Activated naive CD8-positive, alpha-beta T cell treated with anti-CD3 and anti-CD28 coated beads, Interleukin-2, amount 50 U/mL, for 24 hours (primary cell): ENCODE data around the gene MCL1.
A peak's percentile ranks its signal among the peaks of the same experiment; 100 is the strongest.
"Not testable (repeated sequence)": the region's sequence is repeated elsewhere in the genome, so short reads cannot be mapped to it uniquely, and the experiment has no call there.

Experiments used
- ATAC-seq: fragments of 150-1000 bp; cut with Tn5 transposase; one replicate; pipeline ENCODE4 v1.10.0; 2021
- DNase-seq: peaks from one replicate; pipeline ENCODE4 v3.0.0; 2021
- H3K27ac Mint-ChIP-seq: one replicate; pipeline ENCODE4 v1.8.0; 2021; ENCODE audit warnings: mild to moderate bottlenecking, mixed read lengths
- H3K27me3 Mint-ChIP-seq: one replicate; pipeline ENCODE4 v1.8.0; 2021; ENCODE audit warnings: mixed read lengths
- H3K36me3 Mint-ChIP-seq: one replicate; pipeline ENCODE4 v1.8.0; 2021; ENCODE audit warnings: low read depth, mixed read lengths
- H3K4me1 Mint-ChIP-seq: one replicate; pipeline ENCODE4 v1.8.0; 2021; ENCODE audit warnings: mixed read lengths
- H3K4me3 Mint-ChIP-seq: one replicate; pipeline ENCODE4 v1.8.0; 2021; ENCODE audit warnings: mild to moderate bottlenecking, moderate library complexity, mixed read lengths
- H3K9me3 Mint-ChIP-seq: one replicate; pipeline ENCODE4 v1.8.0; 2021; ENCODE audit warnings: mixed read lengths

The MCL1 gene

DNA sequence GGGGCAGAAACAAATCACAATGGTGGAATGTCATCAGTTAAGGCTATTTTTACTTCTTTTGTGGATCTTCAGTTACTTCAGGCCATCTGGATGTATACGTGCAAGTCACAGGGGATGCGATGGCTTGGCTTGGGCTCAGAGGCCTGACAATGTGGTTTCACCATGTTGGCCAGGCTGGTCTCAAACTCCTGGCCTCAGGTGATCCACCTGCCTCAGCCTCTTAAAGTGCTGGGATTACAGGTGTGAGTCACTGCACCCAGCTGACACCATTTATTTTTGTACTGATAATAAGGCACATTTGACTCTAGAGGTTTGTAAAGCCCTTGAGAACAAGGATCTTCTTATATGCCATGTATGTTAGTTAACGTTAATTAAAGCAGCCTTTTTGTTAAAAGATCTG, 1.6 kb upstream of the MCL1 start:
- peak overlapping the region; percentile 100 for H3K4me3 Mint-ChIP-seq

GRCh38 chr1:150579945-150580642, 684 bp upstream of the MCL1 start:
- DNase-seq (no peak), ATAC-seq (no peak)
- H3K4me3 Mint-ChIP-seq: peak overlapping the region; percentile 100
- H3K9me3 Mint-ChIP-seq: no peaks in the 10 kb centered on the region
- H3K4me1 Mint-ChIP-seq: peaks cover 30% of the 10 kb centered on the region
- peak overlapping the region; percentile 92 for H3K27ac Mint-ChIP-seq
- peaks cover 43% of the 10 kb centered on the region for H3K36me3 Mint-ChIP-seq
- H3K27me3 Mint-ChIP-seq: peaks cover 3% of the 10 kb centered on the region

More for the DNA sequence above, 1.6 kb upstream of the MCL1 start:
- ATAC-seq, H3K27me3 Mint-ChIP-seq, H3K9me3 Mint-ChIP-seq, DNase-seq: not testable (repeated sequence)
- H3K4me1 Mint-ChIP-seq: peaks cover 22% of the 10 kb centered on the region
- H3K27ac Mint-ChIP-seq: peak overlapping the region; percentile 92
- peaks cover 37% of the 10 kb centered on the region for H3K36me3 Mint-ChIP-seq

DNA sequence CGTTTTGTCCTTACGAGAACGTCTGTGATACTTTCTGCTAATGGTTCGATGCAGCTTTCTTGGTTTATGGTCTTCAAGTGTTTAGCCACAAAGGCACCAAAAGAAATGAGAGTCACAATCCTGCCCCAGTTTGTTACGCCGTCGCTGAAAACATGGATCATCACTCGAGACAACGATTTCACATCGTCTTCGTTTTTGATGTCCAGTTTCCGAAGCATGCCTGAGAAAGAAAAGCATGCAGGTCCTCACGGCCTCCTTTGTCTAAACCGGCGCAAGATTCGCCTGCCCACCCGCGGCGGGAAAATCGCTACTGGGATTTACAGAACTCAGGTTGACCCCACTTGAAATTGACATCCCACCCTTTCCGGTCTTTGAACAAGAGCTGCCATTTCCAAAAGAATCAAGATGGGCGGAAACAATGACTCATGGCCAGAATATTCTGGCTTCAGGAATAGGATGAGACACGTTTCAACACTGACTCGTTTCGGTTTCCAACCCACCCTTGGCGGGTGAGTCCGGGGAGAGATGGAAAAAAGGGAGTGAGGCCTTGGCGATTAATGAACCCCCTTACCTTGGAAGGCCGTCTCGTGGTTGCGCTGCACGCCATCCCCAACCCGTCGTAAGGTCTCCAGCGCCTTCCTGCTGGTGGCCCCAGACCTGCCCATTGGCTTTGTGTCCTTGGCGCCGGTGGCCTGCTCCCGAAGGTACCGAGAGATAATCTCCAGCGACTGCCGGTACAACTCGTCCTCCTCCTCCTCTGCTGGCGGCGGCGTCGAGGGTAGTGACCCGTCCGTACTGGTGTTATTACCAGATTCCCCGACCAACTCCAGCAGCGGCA, 919 bp downstream of the MCL1 start:
- ATAC-seq (peak; percentile 23), DNase-seq (peak; percentile 61)
- peak overlapping the region; percentile 99 for H3K27ac Mint-ChIP-seq
- peak overlapping the region; percentile 100 for H3K4me3 Mint-ChIP-seq
- H3K36me3 Mint-ChIP-seq: peaks cover 57% of the 10 kb centered on the region
- no peaks in the 10 kb centered on the region for H3K9me3 Mint-ChIP-seq
- peaks cover 44% of the 10 kb centered on the region for H3K4me1 Mint-ChIP-seq
- peaks cover 3% of the 10 kb centered on the region for H3K27me3 Mint-ChIP-seq

GRCh38 chr1:150577557-150578271, 1.7 kb downstream of the MCL1 start:
- H3K36me3 Mint-ChIP-seq: peaks cover 65% of the 10 kb centered on the region
- no peak for DNase-seq
- peak overlapping the region; percentile 99 for H3K27ac Mint-ChIP-seq
- peaks cover 51% of the 10 kb centered on the region for H3K4me1 Mint-ChIP-seq
- peak overlapping the region; percentile 100 for H3K4me3 Mint-ChIP-seq
- H3K9me3 Mint-ChIP-seq: no peaks in the 10 kb centered on the region
- ATAC-seq: no peak
- peaks cover 3% of the 10 kb centered on the region for H3K27me3 Mint-ChIP-seq

DNA sequence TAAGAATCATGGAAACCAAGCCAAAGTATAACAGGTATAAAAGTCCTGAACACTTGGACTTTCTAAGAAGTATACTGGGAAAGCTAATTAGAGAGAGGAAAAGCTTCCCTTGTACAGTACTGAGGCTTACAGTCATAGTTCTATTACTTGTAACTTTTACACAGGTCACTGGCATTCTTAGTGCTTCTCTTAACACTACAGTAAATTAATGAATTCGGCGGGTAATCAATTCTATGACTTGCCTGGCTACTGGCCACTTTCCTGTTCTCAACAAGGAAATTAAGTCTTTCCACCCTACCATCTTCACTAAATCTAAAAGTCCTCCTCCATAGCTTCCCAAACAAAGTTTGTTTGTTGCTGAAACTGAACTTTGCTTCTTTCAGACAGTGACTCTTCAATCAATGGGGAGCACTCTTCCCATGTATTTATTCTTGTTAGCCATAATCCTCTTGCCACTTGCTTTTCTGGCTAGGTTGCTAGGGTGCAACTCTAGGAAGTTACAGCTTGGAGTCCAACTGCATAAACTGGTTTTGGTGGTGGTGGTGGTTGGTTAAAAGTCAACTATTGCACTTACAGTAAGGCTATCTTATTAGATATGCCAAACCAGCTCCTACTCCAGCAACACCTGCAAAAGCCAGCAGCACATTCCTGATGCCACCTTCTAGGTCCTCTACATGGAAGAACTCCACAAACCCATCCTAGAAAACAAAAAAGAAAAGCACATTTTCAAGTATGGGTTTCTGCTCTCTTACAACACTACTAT, 2.4 kb downstream of the MCL1 start:
- peaks cover 55% of the 10 kb centered on the region for H3K4me1 Mint-ChIP-seq
- H3K27ac Mint-ChIP-seq: peak overlapping the region; percentile 99
- H3K4me3 Mint-ChIP-seq: peak overlapping the region; percentile 100
- ATAC-seq: no peak
- no peak for DNase-seq
- no peaks in the 10 kb centered on the region for H3K9me3 Mint-ChIP-seq
- H3K27me3 Mint-ChIP-seq: peaks cover 3% of the 10 kb centered on the region
- peaks cover 70% of the 10 kb centered on the region for H3K36me3 Mint-ChIP-seq

- no peak for ATAC-seq
- Mint-ChIP-seq H3K9me3 (no peaks in the 10 kb centered on the region), H3K4me1 (peaks cover 62% of the 10 kb centered on the region), H3K36me3 (peaks cover 74% of the 10 kb centered on the region), H3K27me3 (peaks cover 3% of the 10 kb centered on the region), H3K4me3 (peak overlapping the region; percentile 100), H3K27ac (peak overlapping the region; percentile 99)
- DNase-seq: no peak
Observed at GRCh38 chr1:150576367-150576711, 3.1 kb downstream of the MCL1 start.

- ATAC-seq: no peak
- Mint-ChIP-seq H3K4me3 (peak overlapping the region; percentile 100), H3K4me1 (peaks cover 63% of the 10 kb centered on the region), H3K27ac (peak overlapping the region; percentile 99), H3K36me3 (peaks cover 80% of the 10 kb centered on the region), H3K9me3 (no peaks in the 10 kb centered on the region), H3K27me3 (peaks cover 3% of the 10 kb centered on the region)
- no peak for DNase-seq
Observed at GRCh38 chr1:150575518-150576366, 3.7 kb downstream of the MCL1 start.

DNA sequence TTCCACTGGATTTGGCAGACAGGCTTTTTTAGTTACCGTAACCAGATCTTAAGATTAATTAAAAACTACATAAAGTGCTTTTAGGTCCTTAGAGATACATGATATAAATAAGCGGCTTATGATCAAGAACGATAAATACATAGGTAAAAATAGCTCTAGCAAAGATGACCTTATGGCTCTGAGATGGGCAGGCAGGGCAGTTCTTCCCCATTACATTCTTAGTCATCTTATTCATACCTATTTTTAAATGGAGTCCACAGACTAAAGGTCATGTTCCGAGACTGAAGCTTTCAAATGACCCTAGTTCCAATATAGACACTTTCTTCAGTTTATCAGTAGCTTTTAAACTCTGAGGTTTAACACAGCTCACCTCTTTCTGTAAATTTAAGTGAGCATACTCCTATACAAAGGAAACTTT, 4.3 kb downstream of the MCL1 start:
- DNase-seq (no peak), ATAC-seq (no peak)
- peak overlapping the region; percentile 100 for H3K4me3 Mint-ChIP-seq
- peaks cover 63% of the 10 kb centered on the region for H3K4me1 Mint-ChIP-seq
- peaks cover 87% of the 10 kb centered on the region for H3K36me3 Mint-ChIP-seq
- no peaks in the 10 kb centered on the region for H3K9me3 Mint-ChIP-seq
- peak overlapping the region; percentile 99 for H3K27ac Mint-ChIP-seq
- H3K27me3 Mint-ChIP-seq: peaks cover 3% of the 10 kb centered on the region

GRCh38 chr1:150574260-150575071, 4.9 kb downstream of the MCL1 start:
- H3K27ac Mint-ChIP-seq: peak overlapping the region; percentile 99
- peak overlapping the region; percentile 100 for H3K4me3 Mint-ChIP-seq
- H3K9me3 Mint-ChIP-seq: no peaks in the 10 kb centered on the region
- peaks cover 68% of the 10 kb centered on the region for H3K4me1 Mint-ChIP-seq
- peaks cover 3% of the 10 kb centered on the region for H3K27me3 Mint-ChIP-seq
- no peak for ATAC-seq
- H3K36me3 Mint-ChIP-seq: peaks cover 92% of the 10 kb centered on the region
- no peak for DNase-seq

GRCh38 chr1:150573648-150574071, 5.8 kb downstream of the MCL1 start:
- peak overlapping the region; percentile 100 for H3K4me3 Mint-ChIP-seq
- peak overlapping the region; percentile 91 for H3K27ac Mint-ChIP-seq
- not testable (repeated sequence) for H3K27me3 Mint-ChIP-seq, H3K9me3 Mint-ChIP-seq, DNase-seq
- peaks cover 87% of the 10 kb centered on the region for H3K36me3 Mint-ChIP-seq
- ATAC-seq: peak; percentile 1
- peaks cover 76% of the 10 kb centered on the region for H3K4me1 Mint-ChIP-seq

GRCh38 chr1:150572918-150573647, 6.3 kb downstream of the MCL1 start:
- Mint-ChIP-seq H3K4me1 (peaks cover 80% of the 10 kb centered on the region), H3K27ac (peak overlapping the region; percentile 91), H3K4me3 (peak overlapping the region; percentile 100), H3K36me3 (peaks cover 81% of the 10 kb centered on the region), H3K9me3 (no peaks in the 10 kb centered on the region), H3K27me3 (no peaks in the 10 kb centered on the region)
- DNase-seq (no peak), ATAC-seq (peak; percentile 25)

DNA sequence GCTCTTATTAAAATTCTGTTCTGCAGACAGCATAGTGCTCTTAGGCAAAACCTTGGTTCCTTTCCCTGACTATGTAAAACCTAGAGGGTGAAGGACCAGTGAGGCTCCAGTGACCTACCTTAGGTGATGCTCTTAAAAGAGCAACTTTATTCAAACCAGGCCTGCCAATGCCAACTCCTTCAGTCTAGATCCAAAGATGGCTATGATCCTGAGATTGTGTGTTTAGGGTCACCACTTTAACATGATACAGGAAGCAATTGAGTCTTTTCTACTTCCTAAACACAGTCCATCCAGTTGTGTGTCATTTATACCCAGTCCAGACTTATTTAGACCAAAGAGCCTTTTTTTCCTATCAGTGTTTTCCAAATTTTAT, 10.8 kb downstream of the MCL1 start:
- ATAC-seq (no peak), DNase-seq (no peak)
- no peaks in the 10 kb centered on the region for H3K27me3 Mint-ChIP-seq
- peak overlapping the region; percentile 97 for H3K27ac Mint-ChIP-seq
- peaks cover 42% of the 10 kb centered on the region for H3K36me3 Mint-ChIP-seq
- H3K4me3 Mint-ChIP-seq: peak overlapping the region; percentile 76
- peaks cover 97% of the 10 kb centered on the region for H3K4me1 Mint-ChIP-seq
- H3K9me3 Mint-ChIP-seq: no peaks in the 10 kb centered on the region
